ENCODE results near the gene LMNTD2.
"Not testable (repeated sequence)": the region's sequence is repeated elsewhere in the genome, so short reads cannot be mapped to it uniquely, and the experiment has no call there.

Gene LMNTD2

GRCh38 chr11:518463-519202 lies 41.9 kb downstream of the LMNTD2 start:
- peak; percentile 46 for TF ChIP-seq CTCF (IDR thresholded peaks at IDR 0.05; ENCODE audit: low read depth, low read length)
- DNase-seq (ENCODE audit: extremely low read depth, low read depth), result peak; percentile 94

- DNase-seq (ENCODE audit: extremely low read depth, low read depth), result not testable (repeated sequence)
Measured at GRCh38 chr11:516918-517685, 43.4 kb downstream of the LMNTD2 start.

- no peak for TF ChIP-seq CTCF (IDR thresholded peaks at IDR 0.05; ENCODE audit: low read depth, low read length)
- DNase-seq (ENCODE audit: extremely low read depth, low read depth), result no peak
Measured at GRCh38 chr11:516400-516799, 44.1 kb downstream of the LMNTD2 start.

GRCh38 chr11:515131-515530 lies 45.4 kb downstream of the LMNTD2 start:
- no peak for TF ChIP-seq CTCF (IDR thresholded peaks at IDR 0.05; ENCODE audit: low read depth, low read length)
- no peak for DNase-seq (ENCODE audit: extremely low read depth, low read depth)

GRCh38 chr11:514606-515005 lies 45.9 kb downstream of the LMNTD2 start:
- no peak for TF ChIP-seq CTCF (IDR thresholded peaks at IDR 0.05; ENCODE audit: low read depth, low read length)
- no peak for DNase-seq (ENCODE audit: extremely low read depth, low read depth)

- TF ChIP-seq CTCF (IDR thresholded peaks at IDR 0.05; ENCODE audit: low read depth, low read length), result no peak
- DNase-seq (ENCODE audit: extremely low read depth, low read depth), result no peak
Measured at GRCh38 chr11:512761-513595, 47.6 kb downstream of the LMNTD2 start.

- TF ChIP-seq CTCF (IDR thresholded peaks at IDR 0.05; ENCODE audit: low read depth, low read length), result no peak
- no peak for DNase-seq (ENCODE audit: extremely low read depth, low read depth)
Measured at GRCh38 chr11:508956-509355, 51.6 kb downstream of the LMNTD2 start.

Data from AG09319 (cell line).